Liver (tissue), 9 donors: ENCODE data around the gene WIF1. TPM values are rescaled to one million over a fixed set of nuclear protein-coding genes. Genes with fewer than 3 reads are reported as not detected.

Experiments
- DNase-seq: peaks from one replicate; pipeline ENCODE4 v3.0.0-alpha.2; 2017; ENCODE audit warnings: low spot score
- H3K27ac ChIP-seq, 2 donors: one replicate each; pipeline ENCODE4 v1.7.0; 2013; ENCODE audit warnings: inconsistent platforms in 2 of 2, low read length in 2 of 2, control low read depth in 1 of 2, low read depth in 1 of 2, mild to moderate bottlenecking in 1 of 2
- H3K27me3 ChIP-seq, 4 donors: one replicate each; pipeline versions ENCODE4 v1.6.1 to v1.7.0; 2013; ENCODE audit warnings: low read length in 3 of 4, inconsistent platforms in 1 of 4, mild to moderate bottlenecking in 1 of 4, moderate library complexity in 1 of 4; ENCODE audit not compliant: control insufficient read depth in 4 of 4, insufficient read depth in 4 of 4
- H3K36me3 ChIP-seq, 4 donors: one replicate each; pipeline versions ENCODE4 v1.6.1 to v1.7.0; 2013; ENCODE audit warnings: low read length in 3 of 4, mild to moderate bottlenecking in 3 of 4, low read depth in 1 of 4, moderate library complexity in 1 of 4; ENCODE audit not compliant: control insufficient read depth in 4 of 4, insufficient read depth in 3 of 4
- H3K4me1 ChIP-seq, 4 donors: one replicate each; pipeline versions ENCODE4 v1.6.1 to v1.7.0; 2013; ENCODE audit warnings: low read length in 3 of 4, mild to moderate bottlenecking in 3 of 4, moderate library complexity in 1 of 4; ENCODE audit not compliant: control insufficient read depth in 4 of 4, insufficient read depth in 4 of 4
- H3K4me3 ChIP-seq, 3 donors: one replicate each; pipeline versions ENCODE4 v1.6.1 to v1.7.0; 2013; ENCODE audit warnings: low read length in 3 of 3, control low read depth in 1 of 3, low read depth in 1 of 3, mild to moderate bottlenecking in 1 of 3
- H3K9ac ChIP-seq, 2 donors: one replicate each; pipeline ENCODE4 v1.7.0; 2013; ENCODE audit warnings: low read length in 2 of 2, mild to moderate bottlenecking in 2 of 2, moderate library complexity in 2 of 2, control low read depth in 1 of 2, low read depth in 1 of 2
- H3K9me3 ChIP-seq, 4 donors: one replicate each; pipeline versions ENCODE4 v1.6.1 to v1.7.0; 2013; ENCODE audit warnings: low read length in 3 of 4; ENCODE audit not compliant: control insufficient read depth in 4 of 4
- CTCF ChIP-seq: fragments of 150-350 bp; IDR thresholded peaks from 2 replicates; pipeline ENCODE4 v1.5.1; 2017; ENCODE audit warnings: improper control_type of control experiment, low read depth, low read length; ENCODE audit not compliant: missing input control
- EGR1 ChIP-seq, 2 donors: IDR thresholded peaks; 2 replicates each; pipeline ENCODE4 v1.6.1; 2016 to 2018; ENCODE audit warnings: antibody characterized with exemption in 2 of 2, low read depth in 2 of 2
- FOXA1 ChIP-seq: IDR thresholded peaks from 2 replicates; pipeline ENCODE4 v1.6.1; 2016; ENCODE audit warnings: antibody characterized with exemption
- FOXA2 ChIP-seq: IDR thresholded peaks from 2 replicates; pipeline ENCODE4 v1.6.1; 2016; ENCODE audit warnings: antibody characterized with exemption
- GABPA ChIP-seq, 2 donors: IDR thresholded peaks in 1 of 2; conservative IDR thresholded peaks in 1 of 2; 2 replicates each; pipeline ENCODE4 v1.6.1; 2016; ENCODE audit warnings: antibody characterized with exemption in 2 of 2, mild to moderate bottlenecking in 1 of 2, moderate library complexity in 1 of 2
- HNF4A ChIP-seq, 2 donors: conservative IDR thresholded peaks; 2 replicates each; pipeline ENCODE4 v1.6.1; 2016; ENCODE audit warnings: antibody characterized with exemption in 2 of 2, mild to moderate bottlenecking in 2 of 2
- HNF4G ChIP-seq: IDR thresholded peaks from 2 replicates; pipeline ENCODE4 v1.6.1; 2016; ENCODE audit warnings: antibody characterized with exemption
- JUND ChIP-seq, 2 donors: IDR thresholded peaks; 2 replicates each; pipeline ENCODE4 v1.6.1; 2016; ENCODE audit warnings: antibody characterized with exemption in 2 of 2
- NR2F2 ChIP-seq: IDR thresholded peaks from 2 replicates; pipeline ENCODE4 v1.6.1; 2016; ENCODE audit warnings: antibody characterized with exemption
- RAD21 ChIP-seq, 2 donors: IDR thresholded peaks; 2 replicates each; pipeline ENCODE4 v1.6.1; 2016; ENCODE audit warnings: antibody characterized with exemption in 2 of 2, mild to moderate bottlenecking in 2 of 2
- REST ChIP-seq: IDR thresholded peaks from 2 replicates; pipeline ENCODE4 v1.6.1; 2016; ENCODE audit warnings: antibody characterized with exemption, mild to moderate bottlenecking
- RXRA ChIP-seq, 2 donors: IDR thresholded peaks; 2 replicates each; pipeline ENCODE4 v1.6.1; 2017 to 2018; ENCODE audit warnings: antibody characterized with exemption in 2 of 2, mild to moderate bottlenecking in 1 of 2
- SP1 ChIP-seq: IDR thresholded peaks from 2 replicates; pipeline ENCODE4 v1.6.1; 2018; ENCODE audit warnings: antibody characterized with exemption, mild to moderate bottlenecking
- TAF1 ChIP-seq: conservative IDR thresholded peaks from 2 replicates; pipeline ENCODE4 v1.6.1; 2016; ENCODE audit warnings: antibody characterized with exemption, mild to moderate bottlenecking
- YY1 ChIP-seq: IDR thresholded peaks from 2 replicates; pipeline ENCODE4 v1.6.1; 2016; ENCODE audit warnings: antibody characterized with exemption, mild to moderate bottlenecking
- WGBS: extraction: QIAGEN DNeasy Blood & Tissue Kit; methylation state at CpG from one replicate; pipeline ENCODE4 v1.1.7; 2013; 5-methylcytosine and 5-hydroxymethylcytosine counted together
- polyA plus RNA-seq, 2 donors: library from polyadenylated mRNA; stranded (reverse) in 1 of 2; unstranded in 1 of 2; fragments of 200-250 nt in 1 of 2; fragments of >200 nt in 1 of 2; fragmentation: Nextera tagmentation in 1 of 2; extraction: Ambion mirVana in 1 of 2; gene quantifications; one replicate each; pipeline versions ENCODE4 v1.2.1 to v1.2.3, GENCODE V29; 2013 to 2015
- total RNA-seq, 2 donors: library from RNA; depleted of rRNA; stranded (reverse); fragments of >200 nt; gene quantifications; one replicate each; pipeline ENCODE4 v1.2.3, GENCODE V29; 2014
- TF ChIP-seq, protein P1 (sequence below): IDR thresholded peaks from 2 replicates; pipeline ENCODE4 v1.6.1; 2016; ENCODE audit warnings: antibody characterized with exemption
- TF ChIP-seq, protein P2 (sequence below): IDR thresholded peaks from 2 replicates; pipeline ENCODE4 v1.6.1; 2016; ENCODE audit warnings: antibody characterized with exemption
- TF ChIP-seq, protein P3 (sequence below): IDR thresholded peaks from 2 replicates; pipeline ENCODE4 v1.6.1; 2016; ENCODE audit warnings: antibody characterized with exemption
- donor health status: healthy.
- donor health status: healthy.
- donor health status: healthy.
- donor health status: healthy.
- donor health status: healthy.

WIF1 gene
- total and polyA plus RNA-seq, 4 donors, result not detected

GRCh38 chr12:65152596-65152995, 31.5 kb upstream of the WIF1 start:
- DNase-seq, result no peak
- Histone ChIP-seq H3K27ac (no peak overlapping the region), H3K9me3 (no peaks in the 10 kb centered on the region), H3K36me3 (no peaks in the 10 kb centered on the region), H3K4me3 (no peak overlapping the region), H3K27me3 (no peaks in the 10 kb centered on the region), H3K4me1 (no peaks in the 10 kb centered on the region), H3K9ac (no peak overlapping the region)
- TF ChIP-seq, protein P1, sequence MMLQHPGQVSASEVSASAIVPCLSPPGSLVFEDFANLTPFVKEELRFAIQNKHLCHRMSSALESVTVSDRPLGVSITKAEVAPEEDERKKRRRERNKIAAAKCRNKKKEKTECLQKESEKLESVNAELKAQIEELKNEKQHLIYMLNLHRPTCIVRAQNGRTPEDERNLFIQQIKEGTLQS, result no peak
- TF ChIP-seq HNF4G (no peak), NR2F2 (no peak), GABPA (IDR thresholded peaks at IDR 0.05 in 1 of 2, conservative IDR thresholded peaks at IDR 0.05 in 1 of 2) (no peak), FOXA1 (no peak), RAD21 (IDR thresholded peaks at IDR 0.05) (no peak), REST (no peak), RXRA (IDR thresholded peaks at IDR 0.05) (no peak), JUND (IDR thresholded peaks at IDR 0.05) (no peak), TAF1 (no peak), CTCF (no peak), YY1 (no peak), FOXA2 (no peak), EGR1 (IDR thresholded peaks at IDR 0.05; ENCODE audit: low read depth in 2 of 2) (no peak), HNF4A (conservative IDR thresholded peaks at IDR 0.05) (no peak), SP1 (no peak)
- TF ChIP-seq, protein P2, sequence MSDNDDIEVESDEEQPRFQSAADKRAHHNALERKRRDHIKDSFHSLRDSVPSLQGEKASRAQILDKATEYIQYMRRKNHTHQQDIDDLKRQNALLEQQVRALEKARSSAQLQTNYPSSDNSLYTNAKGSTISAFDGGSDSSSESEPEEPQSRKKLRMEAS, result no peak
- TF ChIP-seq, protein P3, sequence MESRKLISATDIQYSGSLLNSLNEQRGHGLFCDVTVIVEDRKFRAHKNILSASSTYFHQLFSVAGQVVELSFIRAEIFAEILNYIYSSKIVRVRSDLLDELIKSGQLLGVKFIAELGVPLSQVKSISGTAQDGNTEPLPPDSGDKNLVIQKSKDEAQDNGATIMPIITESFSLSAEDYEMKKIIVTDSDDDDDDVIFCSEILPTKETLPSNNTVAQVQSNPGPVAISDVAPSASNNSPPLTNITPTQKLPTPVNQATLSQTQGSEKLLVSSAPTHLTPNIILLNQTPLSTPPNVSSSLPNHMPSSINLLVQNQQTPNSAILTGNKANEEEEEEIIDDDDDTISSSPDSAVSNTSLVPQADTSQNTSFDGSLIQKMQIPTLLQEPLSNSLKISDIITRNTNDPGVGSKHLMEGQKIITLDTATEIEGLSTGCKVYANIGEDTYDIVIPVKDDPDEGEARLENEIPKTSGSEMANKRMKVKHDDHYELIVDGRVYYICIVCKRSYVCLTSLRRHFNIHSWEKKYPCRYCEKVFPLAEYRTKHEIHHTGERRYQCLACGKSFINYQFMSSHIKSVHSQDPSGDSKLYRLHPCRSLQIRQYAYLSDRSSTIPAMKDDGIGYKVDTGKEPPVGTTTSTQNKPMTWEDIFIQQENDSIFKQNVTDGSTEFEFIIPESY, result no peak
- 63% methylated on average over 1 of the region's 1 CpG for WGBS
